ENCODE results near the gene NEURL1. TPM values are rescaled to one million over a fixed set of nuclear protein-coding genes. Genes with fewer than 3 reads are reported as not detected.
A peak's percentile ranks its signal among the peaks of the same experiment; 100 is the strongest.

NEURL1 gene
- total and polyA plus RNA-seq, 4 donors = 0.14 to 2.0 (median 0.74) TPM

DNA sequence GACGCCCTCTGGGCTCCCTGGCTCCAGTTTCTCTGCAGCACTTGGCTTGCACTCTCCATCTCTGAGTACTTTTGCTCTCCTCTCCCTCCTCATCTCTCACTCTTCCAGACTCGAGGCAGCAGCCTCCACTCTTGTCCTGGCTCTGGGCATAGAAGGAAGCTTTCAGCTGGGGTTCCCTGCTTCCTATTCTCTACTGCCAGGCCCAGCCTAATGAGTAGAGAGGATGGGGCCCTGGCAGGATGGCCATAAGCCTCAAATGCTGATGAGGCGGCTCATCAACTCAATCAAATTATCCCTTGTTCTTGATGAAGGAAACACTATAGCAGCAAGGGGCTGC, 55.8 kb downstream of the NEURL1 start:
- no peak overlapping the region for H3K9ac ChIP-seq (ENCODE audit: insufficient read depth in 1 of 2, low read length in 2 of 2)
- H3K27ac ChIP-seq (ENCODE audit: low read depth in 1 of 2, low read length in 1 of 2) = no peak overlapping the region

GRCh38 chr10:103550229-103550628, 56.7 kb downstream of the NEURL1 start:
- H3K4me3 ChIP-seq = no peak overlapping the region
- 98 to 100% methylated on average over 1 of the region's 1 CpG for WGBS, 2 donors
- no peak overlapping the region for H3K9ac ChIP-seq (ENCODE audit: insufficient read depth in 1 of 2, low read length in 2 of 2)
- peaks cover 0 to 6% (median 0%) of the 10 kb centered on the region in 3 donors for H3K27me3 ChIP-seq (ENCODE audit: control insufficient read depth in 3 of 3, insufficient read depth in 3 of 3, low read length in 2 of 3)
- no peaks in the 10 kb centered on the region for H3K36me3 ChIP-seq (ENCODE audit: control insufficient read depth in 4 of 4, insufficient read depth in 4 of 4, low read length in 4 of 4)
- ATAC-seq (ENCODE audit: insufficient read depth, low FRiP score) = no peak
- H3K4me1 ChIP-seq (ENCODE audit: control insufficient read depth in 5 of 5, insufficient read depth in 5 of 5, low read length in 5 of 5) = peaks cover 0 to 13% (median 0%) of the 10 kb centered on the region in 5 donors
- no peak overlapping the region for H3K27ac ChIP-seq (ENCODE audit: low read depth in 1 of 2, low read length in 1 of 2)
- TF ChIP-seq CTCF (IDR thresholded peaks at IDR 0.05; ENCODE audit: control extremely low read depth, extremely low read depth) = no peak
- H3K9me3 ChIP-seq (ENCODE audit: control insufficient read depth in 4 of 4, insufficient read depth in 3 of 4, low read length in 3 of 4) = no peaks in the 10 kb centered on the region
- DNase-seq = no peak

More for the DNA sequence above, 55.8 kb downstream of the NEURL1 start:
- Histone ChIP-seq H3K36me3 (ENCODE audit: control insufficient read depth in 4 of 4, insufficient read depth in 4 of 4, low read length in 4 of 4) (no peaks in the 10 kb centered on the region), H3K27me3 (ENCODE audit: control insufficient read depth in 3 of 3, insufficient read depth in 3 of 3, low read length in 2 of 3) (peaks cover 0 to 6% (median 0%) of the 10 kb centered on the region in 3 donors), H3K4me1 (ENCODE audit: control insufficient read depth in 5 of 5, insufficient read depth in 5 of 5, low read length in 5 of 5) (peaks cover 0 to 10% (median 0%) of the 10 kb centered on the region in 5 donors), H3K4me3 (no peak overlapping the region), H3K9me3 (ENCODE audit: control insufficient read depth in 4 of 4, insufficient read depth in 3 of 4, low read length in 3 of 4) (no peaks in the 10 kb centered on the region)
- whole genome bisulfite sequencing, 2 donors = 88 to 90% methylated on average over 3 of the region's 3 CpGs
- DNase-seq (no peak), ATAC-seq (ENCODE audit: insufficient read depth, low FRiP score) (no peak)
- TF ChIP-seq CTCF (IDR thresholded peaks at IDR 0.05; ENCODE audit: control extremely low read depth, extremely low read depth) = no peak

DNA sequence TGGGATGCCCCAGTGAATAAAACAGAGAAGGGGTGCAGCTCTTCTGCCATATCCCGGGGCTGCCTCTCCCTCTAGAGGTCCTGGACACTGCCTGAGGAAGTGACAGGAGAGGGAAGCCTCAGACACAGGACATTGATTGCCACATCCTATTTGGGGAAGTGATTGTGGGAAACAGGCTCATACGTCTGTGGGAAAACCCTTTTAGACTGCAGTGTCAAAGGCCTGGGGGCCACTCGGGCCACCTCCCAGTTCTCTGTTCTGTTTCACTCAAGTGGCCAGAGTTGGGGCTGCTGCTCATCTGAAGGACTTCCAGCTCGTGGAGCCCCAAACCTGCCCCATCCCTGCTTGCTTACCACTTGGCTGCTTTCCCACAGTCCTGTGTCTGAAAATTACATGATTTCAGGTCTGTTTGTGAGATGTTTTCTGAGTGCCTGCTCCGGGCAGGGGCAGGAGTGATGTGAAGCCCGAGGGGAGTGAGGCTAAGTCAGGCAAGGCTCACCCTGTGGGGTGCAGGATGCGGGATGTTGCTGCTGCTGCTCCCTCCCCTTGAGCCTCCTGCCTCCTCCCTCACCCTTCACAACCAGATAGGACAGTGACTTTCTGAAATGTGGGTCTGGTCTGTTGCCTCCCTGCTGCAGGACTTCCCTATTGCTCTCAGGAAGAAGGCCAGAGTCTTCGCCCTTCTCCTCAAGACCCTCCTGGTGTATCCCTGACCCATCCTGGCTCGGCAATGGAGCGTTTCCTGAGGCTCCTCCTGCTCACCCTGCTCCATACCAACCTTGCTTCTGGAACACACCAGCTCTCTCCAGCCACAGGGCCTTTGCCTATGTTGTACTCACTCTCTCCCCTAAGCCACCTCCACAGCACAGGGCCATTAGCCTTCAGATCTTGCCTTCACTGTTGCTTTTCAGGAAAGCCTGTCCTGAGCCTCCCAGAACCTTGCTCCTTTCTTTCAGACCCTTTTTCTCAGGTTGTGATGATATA, 58.4 kb downstream of the NEURL1 start:
- Histone ChIP-seq H3K9ac (ENCODE audit: insufficient read depth in 1 of 2, low read length in 2 of 2) (no peak overlapping the region), H3K4me3 (no peak overlapping the region), H3K36me3 (ENCODE audit: control insufficient read depth in 4 of 4, insufficient read depth in 4 of 4, low read length in 4 of 4) (no peaks in the 10 kb centered on the region), H3K27me3 (ENCODE audit: control insufficient read depth in 3 of 3, insufficient read depth in 3 of 3, low read length in 2 of 3) (peaks cover 0 to 6% (median 0%) of the 10 kb centered on the region in 3 donors), H3K4me1 (ENCODE audit: control insufficient read depth in 5 of 5, insufficient read depth in 5 of 5, low read length in 5 of 5) (peaks cover 0 to 20% (median 2%) of the 10 kb centered on the region in 5 donors), H3K27ac (ENCODE audit: low read depth in 1 of 2, low read length in 1 of 2) (no peak overlapping the region), H3K9me3 (ENCODE audit: control insufficient read depth in 4 of 4, insufficient read depth in 3 of 4, low read length in 3 of 4) (no peaks in the 10 kb centered on the region)
- ATAC-seq (ENCODE audit: insufficient read depth, low FRiP score) (peak; percentile 21), DNase-seq (no peak)
- 42 to 45% methylated on average over 10 of the region's 10 CpGs for WGBS, 2 donors
- TF ChIP-seq CTCF (IDR thresholded peaks at IDR 0.05; ENCODE audit: control extremely low read depth, extremely low read depth) = no peak
